HG03457 (cell line): Measurements from ENCODE around the gene EXD3.

Experiments used
- ATAC-seq: cut with Tn5 transposase; IDR thresholded peaks from one replicate; pipeline ENCODE4 v1.9.1; 2021; ENCODE audit warnings: moderate number of reproducible peaks; ENCODE audit not compliant: unreplicated experiment

Gene EXD3

GRCh38 chr9:137299938-137300337 is 123.0 kb downstream of the EXD3 start:
- ATAC-seq = no peak

GRCh38 chr9:137299203-137299565 is 123.8 kb downstream of the EXD3 start:
- no peak for ATAC-seq

- no peak for ATAC-seq
Measured at GRCh38 chr9:137298401-137299202, 124.4 kb downstream of the EXD3 start.

GRCh38 chr9:137297966-137298365 is 125.0 kb downstream of the EXD3 start:
- ATAC-seq = no peak

GRCh38 chr9:137296670-137297664 is 126.0 kb downstream of the EXD3 start:
- ATAC-seq = no peak

GRCh38 chr9:137295849-137296669 is 126.9 kb downstream of the EXD3 start:
- ATAC-seq = no peak

GRCh38 chr9:137295238-137295811 is 127.6 kb downstream of the EXD3 start:
- no peak for ATAC-seq

GRCh38 chr9:137294681-137295237 is 128.2 kb downstream of the EXD3 start:
- ATAC-seq = no peak

GRCh38 chr9:137294091-137294680 is 128.8 kb downstream of the EXD3 start:
- ATAC-seq = no peak

GRCh38 chr9:137293482-137294090 is 129.4 kb downstream of the EXD3 start:
- no peak for ATAC-seq

- ATAC-seq = no peak
Measured at GRCh38 chr9:137293094-137293481, 129.9 kb downstream of the EXD3 start.

- ATAC-seq = no peak
Measured at GRCh38 chr9:137286975-137287383, 136.0 kb downstream of the EXD3 start.

GRCh38 chr9:137281345-137282116 is 141.4 kb downstream of the EXD3 start:
- ATAC-seq = no peak

- no peak for ATAC-seq
Measured at GRCh38 chr9:137280474-137281344, 142.3 kb downstream of the EXD3 start.

- no peak for ATAC-seq
Measured at GRCh38 chr9:137279741-137280473, 143.1 kb downstream of the EXD3 start.

- no peak for ATAC-seq
Measured at GRCh38 chr9:137278721-137279711, 143.9 kb downstream of the EXD3 start.
